AG10803 (cell line): ENCODE measurements around the gene TMEM98.
"Not testable (repeated sequence)": the region's sequence is repeated elsewhere in the genome, so short reads cannot be mapped to it uniquely, and the experiment has no call there.

Experiments used
- DNase-seq: peaks from one replicate; pipeline ENCODE4 v3.0.0; 2010; ENCODE audit warnings: low read depth
- H3K4me3 ChIP-seq: 2 replicates; pipeline ENCODE4 v1.5.1; 2011; ENCODE audit warnings: mild to moderate bottlenecking, low read length, control low read depth
- CTCF ChIP-seq: conservative IDR thresholded peaks from 2 replicates; pipeline ENCODE4 v1.5.1; 2011; ENCODE audit warnings: mild to moderate bottlenecking, low read length, control low read depth, inconsistent platforms

The TMEM98 gene

GRCh38 chr17:32970281-32970680, 42.3 kb downstream of the TMEM98 start:
- TF ChIP-seq CTCF = no peak

GRCh38 chr17:32971171-32971570, 43.2 kb downstream of the TMEM98 start:
- no peak overlapping the region for H3K4me3 ChIP-seq
- no peak for TF ChIP-seq CTCF
- DNase-seq = peak; percentile 34

More at GRCh38 chr17:32970281-32970680, 42.3 kb downstream of the TMEM98 start:
- peak; percentile 88 for DNase-seq
- no peak overlapping the region for H3K4me3 ChIP-seq

GRCh38 chr17:32976131-32976530, 48.2 kb downstream of the TMEM98 start:
- TF ChIP-seq CTCF = no peak
- no peak overlapping the region for H3K4me3 ChIP-seq
- DNase-seq = no peak

- DNase-seq = no peak
- no peak for TF ChIP-seq CTCF
- no peak overlapping the region for H3K4me3 ChIP-seq
These were observed 48.7 kb downstream of the TMEM98 start for GRCh38 chr17:32976605-32977004.

GRCh38 chr17:32980230-32980629, 52.3 kb downstream of the TMEM98 start:
- no peak overlapping the region for H3K4me3 ChIP-seq
- DNase-seq = no peak
- no peak for TF ChIP-seq CTCF

- DNase-seq, H3K4me3 ChIP-seq: not testable (repeated sequence)
These were observed 53.7 kb downstream of the TMEM98 start for GRCh38 chr17:32981611-32982010.

GRCh38 chr17:32985050-32985756, 57.2 kb downstream of the TMEM98 start:
- H3K4me3 ChIP-seq = no peak overlapping the region
- TF ChIP-seq CTCF = no peak
- DNase-seq = no peak

GRCh38 chr17:32987453-32987805, 59.5 kb downstream of the TMEM98 start:
- not testable (repeated sequence) for DNase-seq, H3K4me3 ChIP-seq

- DNase-seq, H3K4me3 ChIP-seq: not testable (repeated sequence)
These were observed 59.9 kb downstream of the TMEM98 start for GRCh38 chr17:32987868-32988267.
